IPS-18a (cell line): Measurements from ENCODE around the gene KATNIP.
"Not testable (repeated sequence)": the region's sequence is repeated elsewhere in the genome, so short reads cannot be mapped to it uniquely, and the experiment has no call there.

Experiments
- H3K27ac ChIP-seq: one replicate; pipeline ENCODE4 v1.5.1; 2013; ENCODE audit warnings: low read length
- H3K27me3 ChIP-seq: one replicate; pipeline ENCODE4 v1.6.1; 2013; ENCODE audit warnings: mild to moderate bottlenecking, low read length; ENCODE audit not compliant: control insufficient read depth, insufficient read depth
- H3K36me3 ChIP-seq: one replicate; pipeline ENCODE4 v1.6.1; 2013; ENCODE audit warnings: low read depth, low read length; ENCODE audit not compliant: control insufficient read depth
- H3K4me1 ChIP-seq: one replicate; pipeline ENCODE4 v1.6.1; 2013; ENCODE audit warnings: low read depth, low read length; ENCODE audit not compliant: control insufficient read depth
- H3K4me3 ChIP-seq: one replicate; pipeline ENCODE4 v1.5.1; 2013; ENCODE audit warnings: low read length
- H3K9ac ChIP-seq: one replicate; pipeline ENCODE4 v1.6.1; 2013; ENCODE audit warnings: mild to moderate bottlenecking, low read length, moderate library complexity
- H3K9me3 ChIP-seq: one replicate; pipeline ENCODE4 v1.6.1; 2013; ENCODE audit warnings: low read depth, low read length; ENCODE audit not compliant: control insufficient read depth

The KATNIP gene

GRCh38 chr16:27566417-27566816 lies 16.5 kb downstream of the KATNIP start:
- Histone ChIP-seq H3K4me3 (no peak overlapping the region), H3K4me1 (no peaks in the 10 kb centered on the region), H3K27me3 (no peaks in the 10 kb centered on the region), H3K27ac (no peak overlapping the region), H3K9me3 (no peaks in the 10 kb centered on the region), H3K36me3 (no peaks in the 10 kb centered on the region), H3K9ac (no peak overlapping the region)

- no peaks in the 10 kb centered on the region for H3K9me3 ChIP-seq
- H3K36me3 ChIP-seq, result no peaks in the 10 kb centered on the region
- no peaks in the 10 kb centered on the region for H3K27me3 ChIP-seq
- H3K4me3 ChIP-seq, result no peak overlapping the region
- no peaks in the 10 kb centered on the region for H3K4me1 ChIP-seq
- H3K27ac ChIP-seq, result no peak overlapping the region
- H3K9ac ChIP-seq, result no peak overlapping the region
These were observed 18.1 kb downstream of the KATNIP start for GRCh38 chr16:27568077-27568476.

GRCh38 chr16:27570986-27571385 lies 21.0 kb downstream of the KATNIP start:
- H3K4me1 ChIP-seq, H3K9ac ChIP-seq, H3K9me3 ChIP-seq, H3K27me3 ChIP-seq, H3K27ac ChIP-seq, H3K4me3 ChIP-seq, H3K36me3 ChIP-seq: not testable (repeated sequence)

- Histone ChIP-seq H3K36me3 (no peaks in the 10 kb centered on the region), H3K9ac (no peak overlapping the region), H3K4me1 (no peaks in the 10 kb centered on the region), H3K27me3 (no peaks in the 10 kb centered on the region), H3K4me3 (no peak overlapping the region), H3K27ac (no peak overlapping the region), H3K9me3 (no peaks in the 10 kb centered on the region)
These were observed 21.7 kb downstream of the KATNIP start for GRCh38 chr16:27571433-27572326.

- no peak overlapping the region for H3K4me3 ChIP-seq
- H3K9me3 ChIP-seq, result no peaks in the 10 kb centered on the region
- no peak overlapping the region for H3K27ac ChIP-seq
- no peaks in the 10 kb centered on the region for H3K4me1 ChIP-seq
- H3K27me3 ChIP-seq, result no peaks in the 10 kb centered on the region
- H3K9ac ChIP-seq, result no peak overlapping the region
- no peaks in the 10 kb centered on the region for H3K36me3 ChIP-seq
These were observed 22.8 kb downstream of the KATNIP start for GRCh38 chr16:27572711-27573110.

GRCh38 chr16:27576729-27577128 lies 26.8 kb downstream of the KATNIP start:
- Histone ChIP-seq H3K27me3 (no peaks in the 10 kb centered on the region), H3K36me3 (no peaks in the 10 kb centered on the region), H3K9ac (no peak overlapping the region), H3K4me1 (no peaks in the 10 kb centered on the region), H3K4me3 (no peak overlapping the region), H3K9me3 (no peaks in the 10 kb centered on the region), H3K27ac (no peak overlapping the region)

- no peak overlapping the region for H3K27ac ChIP-seq
- H3K36me3 ChIP-seq, result no peaks in the 10 kb centered on the region
- H3K9ac ChIP-seq, result no peak overlapping the region
- H3K27me3 ChIP-seq, result no peaks in the 10 kb centered on the region
- peaks cover 6% of the 10 kb centered on the region for H3K4me1 ChIP-seq
- H3K9me3 ChIP-seq, result no peaks in the 10 kb centered on the region
- no peak overlapping the region for H3K4me3 ChIP-seq
These were observed 29.4 kb downstream of the KATNIP start for GRCh38 chr16:27579087-27579980.

- Histone ChIP-seq H3K4me3 (no peak overlapping the region), H3K27ac (no peak overlapping the region), H3K27me3 (no peaks in the 10 kb centered on the region), H3K36me3 (no peaks in the 10 kb centered on the region), H3K4me1 (peaks cover 6% of the 10 kb centered on the region), H3K9ac (no peak overlapping the region), H3K9me3 (no peaks in the 10 kb centered on the region)
These were observed 32.9 kb downstream of the KATNIP start for GRCh38 chr16:27582883-27583282.

GRCh38 chr16:27583634-27584033 lies 33.7 kb downstream of the KATNIP start:
- H3K4me1 ChIP-seq, result peaks cover 6% of the 10 kb centered on the region
- H3K36me3 ChIP-seq, result no peaks in the 10 kb centered on the region
- H3K27ac ChIP-seq, result no peak overlapping the region

GRCh38 chr16:27585200-27585599 lies 35.3 kb downstream of the KATNIP start:
- Histone ChIP-seq H3K36me3 (no peaks in the 10 kb centered on the region), H3K27ac (no peak overlapping the region), H3K9me3 (no peaks in the 10 kb centered on the region), H3K27me3 (no peaks in the 10 kb centered on the region), H3K4me1 (peaks cover 6% of the 10 kb centered on the region), H3K4me3 (no peak overlapping the region), H3K9ac (no peak overlapping the region)

More at GRCh38 chr16:27583634-27584033, 33.7 kb downstream of the KATNIP start:
- no peak overlapping the region for H3K9ac ChIP-seq
- H3K27me3 ChIP-seq, result no peaks in the 10 kb centered on the region
- no peaks in the 10 kb centered on the region for H3K9me3 ChIP-seq
- H3K4me3 ChIP-seq, result no peak overlapping the region

- peaks cover 6% of the 10 kb centered on the region for H3K4me1 ChIP-seq
- H3K9ac ChIP-seq, result no peak overlapping the region
- H3K27ac ChIP-seq, result no peak overlapping the region
- H3K36me3 ChIP-seq, result no peaks in the 10 kb centered on the region
- H3K27me3 ChIP-seq, result no peaks in the 10 kb centered on the region
- no peak overlapping the region for H3K4me3 ChIP-seq
- no peaks in the 10 kb centered on the region for H3K9me3 ChIP-seq
These were observed 36.8 kb downstream of the KATNIP start for GRCh38 chr16:27586711-27587110.
